ENCODE measurements around the gene TUB. TPM values are rescaled to one million over a fixed set of nuclear protein-coding genes. Genes with fewer than 3 reads are reported as not detected.

Gene TUB
- total and polyA plus RNA-seq, 5 donors from 2014 or later: 0.02 to 0.28 (median 0.27) TPM; not detected in 2

- Histone ChIP-seq H3K9me3 (ENCODE audit: control insufficient read depth in 2 of 2, low read length in 2 of 2) (peaks cover 0 to under 1% of the 10 kb centered on the region in 2 experiments), H3K36me3 (ENCODE audit: control insufficient read depth, insufficient read depth, low read length) (peaks cover 20% of the 10 kb centered on the region), H3K27me3 (ENCODE audit: control insufficient read depth, insufficient read depth, low read length) (no peaks in the 10 kb centered on the region), H3K4me1 (ENCODE audit: control insufficient read depth, insufficient read depth, low read length, poor library complexity, severe bottlenecking) (no peaks in the 10 kb centered on the region), H3K4me3 (ENCODE audit: low read depth, low read length) (no peak overlapping the region), H3K27ac (ENCODE audit: insufficient read depth, low read length, poor library complexity, severe bottlenecking) (no peak overlapping the region)
- no peak for ATAC-seq (ENCODE audit: low read depth in 2 of 2)
- Mint-ChIP-seq H3K36me3 (peaks cover 8% of the 10 kb centered on the region), H3K27me3 (no peaks in the 10 kb centered on the region), H3K4me3 (no peak overlapping the region), H3K4me1 (no peaks in the 10 kb centered on the region), H3K27ac (no peak overlapping the region), H3K9me3 (peaks cover 0 to 4% (median 3%) of the 10 kb centered on the region in 7 donors)
- DNase-seq: no peak
Measured at GRCh38 chr11:8109675-8110074, 28.7 kb downstream of the TUB start.

DNA sequence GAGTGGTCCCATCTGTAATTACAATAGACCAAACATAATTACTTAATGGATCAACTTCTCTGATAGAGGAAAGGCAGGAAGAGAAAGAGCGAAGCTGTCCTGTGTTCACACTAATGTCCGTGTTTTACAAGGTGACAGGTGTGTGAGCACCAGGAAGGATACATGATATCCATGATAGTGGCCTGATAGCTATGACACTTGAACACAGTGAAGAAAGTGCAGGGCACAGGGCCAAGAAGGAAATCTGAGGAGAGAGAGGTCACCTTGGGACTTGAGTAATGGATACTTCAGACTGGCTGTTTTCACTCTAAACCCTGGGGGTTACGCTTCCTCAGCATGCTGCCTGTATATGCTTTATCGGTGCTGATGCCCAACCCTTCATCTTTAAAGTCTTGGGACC, 29.4 kb downstream of the TUB start:
- H3K27me3 ChIP-seq (ENCODE audit: control insufficient read depth, insufficient read depth, low read length): no peaks in the 10 kb centered on the region
- no peaks in the 10 kb centered on the region for H3K27me3 Mint-ChIP-seq
- no peak overlapping the region for H3K27ac Mint-ChIP-seq
- no peaks in the 10 kb centered on the region for H3K4me1 Mint-ChIP-seq
- H3K4me1 ChIP-seq (ENCODE audit: control insufficient read depth, insufficient read depth, low read length, poor library complexity, severe bottlenecking): no peaks in the 10 kb centered on the region
- peaks cover 0 to 4% of the 10 kb centered on the region in 2 experiments for H3K9me3 ChIP-seq (ENCODE audit: control insufficient read depth in 2 of 2, low read length in 2 of 2)
- ATAC-seq (ENCODE audit: low read depth in 2 of 2): no peak
- peaks cover 0 to 9% (median 6%) of the 10 kb centered on the region in 7 donors for H3K9me3 Mint-ChIP-seq
- H3K27ac ChIP-seq (ENCODE audit: insufficient read depth, low read length, poor library complexity, severe bottlenecking): no peak overlapping the region
- peaks cover 20% of the 10 kb centered on the region for H3K36me3 ChIP-seq (ENCODE audit: control insufficient read depth, insufficient read depth, low read length)
- no peak overlapping the region for H3K4me3 ChIP-seq (ENCODE audit: low read depth, low read length)
- H3K4me3 Mint-ChIP-seq: no peak overlapping the region
- no peak for DNase-seq
- H3K36me3 Mint-ChIP-seq: peaks cover 13% of the 10 kb centered on the region

DNA sequence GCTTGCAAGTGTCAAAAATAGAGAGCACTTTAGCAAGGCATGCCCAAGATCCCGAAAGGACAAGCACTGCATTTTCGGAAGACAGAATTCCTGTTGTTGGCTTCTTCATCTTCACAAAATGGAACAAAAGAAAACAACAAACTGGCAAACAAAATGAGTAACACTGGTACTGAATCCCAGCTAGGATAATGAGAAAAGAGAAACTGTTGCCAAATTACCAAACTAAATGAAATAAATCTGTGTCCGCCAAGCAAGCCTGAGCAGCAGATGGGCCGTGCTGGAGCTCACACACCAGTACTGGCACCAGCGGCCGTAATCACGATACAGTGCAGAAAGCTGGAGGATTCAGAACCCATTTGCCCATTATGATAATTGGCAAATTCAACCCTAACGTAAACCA, 30.6 kb downstream of the TUB start:
- Histone ChIP-seq H3K36me3 (ENCODE audit: control insufficient read depth, insufficient read depth, low read length) (peaks cover 9% of the 10 kb centered on the region), H3K4me1 (ENCODE audit: control insufficient read depth, insufficient read depth, low read length, poor library complexity, severe bottlenecking) (no peaks in the 10 kb centered on the region), H3K27me3 (ENCODE audit: control insufficient read depth, insufficient read depth, low read length) (no peaks in the 10 kb centered on the region), H3K4me3 (ENCODE audit: low read depth, low read length) (no peak overlapping the region), H3K9me3 (ENCODE audit: control insufficient read depth in 2 of 2, low read length in 2 of 2) (peaks cover 0 to 4% of the 10 kb centered on the region in 2 experiments), H3K27ac (ENCODE audit: insufficient read depth, low read length, poor library complexity, severe bottlenecking) (no peak overlapping the region)
- DNase-seq: no peak
- Mint-ChIP-seq H3K4me3 (no peak overlapping the region), H3K27me3 (no peaks in the 10 kb centered on the region), H3K9me3 (peaks cover 0 to 12% (median 8%) of the 10 kb centered on the region in 7 donors), H3K27ac (no peak overlapping the region), H3K36me3 (peaks cover 18% of the 10 kb centered on the region), H3K4me1 (no peaks in the 10 kb centered on the region)
- no peak for ATAC-seq (ENCODE audit: low read depth in 2 of 2)

GRCh38 chr11:8122173-8122764, 41.3 kb downstream of the TUB start:
- no peaks in the 10 kb centered on the region for H3K4me1 Mint-ChIP-seq
- no peak overlapping the region for H3K4me3 ChIP-seq (ENCODE audit: low read depth, low read length)
- H3K27ac ChIP-seq (ENCODE audit: insufficient read depth, low read length, poor library complexity, severe bottlenecking): no peak overlapping the region
- DNase-seq (no peak), ATAC-seq (ENCODE audit: low read depth in 2 of 2) (no peak)
- H3K27me3 Mint-ChIP-seq: no peaks in the 10 kb centered on the region
- H3K36me3 Mint-ChIP-seq: peaks cover 16% of the 10 kb centered on the region
- no peak overlapping the region for H3K27ac Mint-ChIP-seq
- no peaks in the 10 kb centered on the region for H3K36me3 ChIP-seq (ENCODE audit: control insufficient read depth, insufficient read depth, low read length)
- H3K9me3 ChIP-seq (ENCODE audit: control insufficient read depth in 2 of 2, low read length in 2 of 2): no peaks in the 10 kb centered on the region
- H3K27me3 ChIP-seq (ENCODE audit: control insufficient read depth, insufficient read depth, low read length): no peaks in the 10 kb centered on the region
- H3K4me3 Mint-ChIP-seq: no peak overlapping the region
- no peaks in the 10 kb centered on the region for H3K4me1 ChIP-seq (ENCODE audit: control insufficient read depth, insufficient read depth, low read length, poor library complexity, severe bottlenecking)
- peaks cover 0 to 10% (median 0%) of the 10 kb centered on the region in 7 donors for H3K9me3 Mint-ChIP-seq

- ATAC-seq (ENCODE audit: low read depth in 2 of 2) (no peak), DNase-seq (no peak)
- H3K27me3 Mint-ChIP-seq: no peaks in the 10 kb centered on the region
- H3K9me3 Mint-ChIP-seq: peaks cover 0 to 2% (median 0%) of the 10 kb centered on the region in 7 donors
- H3K36me3 Mint-ChIP-seq: no peaks in the 10 kb centered on the region
- H3K4me1 Mint-ChIP-seq: no peaks in the 10 kb centered on the region
- H3K27ac Mint-ChIP-seq: no peak overlapping the region
- Histone ChIP-seq H3K36me3 (ENCODE audit: control insufficient read depth, insufficient read depth, low read length) (no peaks in the 10 kb centered on the region), H3K27ac (ENCODE audit: insufficient read depth, low read length, poor library complexity, severe bottlenecking) (no peak overlapping the region), H3K4me3 (ENCODE audit: low read depth, low read length) (no peak overlapping the region), H3K4me1 (ENCODE audit: control insufficient read depth, insufficient read depth, low read length, poor library complexity, severe bottlenecking) (no peaks in the 10 kb centered on the region), H3K9me3 (ENCODE audit: control insufficient read depth in 2 of 2, low read length in 2 of 2) (no peaks in the 10 kb centered on the region), H3K27me3 (ENCODE audit: control insufficient read depth, insufficient read depth, low read length) (no peaks in the 10 kb centered on the region)
- H3K4me3 Mint-ChIP-seq: no peak overlapping the region
Measured at GRCh38 chr11:8126649-8127289, 45.8 kb downstream of the TUB start.

- DNase-seq (no peak), ATAC-seq (ENCODE audit: low read depth in 2 of 2) (no peak)
- H3K9me3 Mint-ChIP-seq: peaks cover 0 to 2% (median 0%) of the 10 kb centered on the region in 7 donors
- H3K4me1 Mint-ChIP-seq: no peaks in the 10 kb centered on the region
- H3K27me3 Mint-ChIP-seq: no peaks in the 10 kb centered on the region
- H3K27ac ChIP-seq (ENCODE audit: insufficient read depth, low read length, poor library complexity, severe bottlenecking): no peak overlapping the region
- H3K4me1 ChIP-seq (ENCODE audit: control insufficient read depth, insufficient read depth, low read length, poor library complexity, severe bottlenecking): no peaks in the 10 kb centered on the region
- H3K36me3 ChIP-seq (ENCODE audit: control insufficient read depth, insufficient read depth, low read length): no peaks in the 10 kb centered on the region
- H3K36me3 Mint-ChIP-seq: no peaks in the 10 kb centered on the region
- no peak overlapping the region for H3K4me3 ChIP-seq (ENCODE audit: low read depth, low read length)
- H3K27ac Mint-ChIP-seq: no peak overlapping the region
- H3K4me3 Mint-ChIP-seq: no peak overlapping the region
- H3K9me3 ChIP-seq (ENCODE audit: control insufficient read depth in 2 of 2, low read length in 2 of 2): no peaks in the 10 kb centered on the region
- no peaks in the 10 kb centered on the region for H3K27me3 ChIP-seq (ENCODE audit: control insufficient read depth, insufficient read depth, low read length)
Measured at GRCh38 chr11:8127447-8127846, 46.4 kb downstream of the TUB start.

DNA sequence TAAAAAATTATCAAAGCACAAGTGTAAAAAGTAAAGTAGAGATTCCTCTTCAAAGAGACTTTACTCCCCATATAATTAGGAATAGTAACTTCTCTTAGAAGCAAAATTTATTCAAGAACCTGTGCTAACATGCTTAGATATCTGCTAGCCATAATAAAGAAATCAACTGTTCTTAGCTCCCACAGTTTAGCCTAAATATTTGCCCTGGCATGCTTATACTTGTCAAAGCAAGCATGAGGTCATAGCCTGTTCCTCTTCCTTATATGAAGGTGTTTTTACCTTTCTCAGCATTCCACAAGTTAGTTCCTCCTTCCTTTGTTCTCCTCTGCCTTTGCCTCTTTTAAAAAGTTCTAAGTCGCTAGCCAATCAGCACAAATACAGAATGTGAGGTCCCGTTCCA, 57.5 kb downstream of the TUB start:
- DNase-seq: no peak
- H3K36me3 Mint-ChIP-seq: peaks cover 24% of the 10 kb centered on the region
- no peak overlapping the region for H3K27ac Mint-ChIP-seq
- H3K9me3 Mint-ChIP-seq: peaks cover 0 to 6% (median 2%) of the 10 kb centered on the region in 7 donors
- no peaks in the 10 kb centered on the region for H3K4me1 Mint-ChIP-seq
- H3K27me3 ChIP-seq (ENCODE audit: control insufficient read depth, insufficient read depth, low read length): no peaks in the 10 kb centered on the region
- H3K9me3 ChIP-seq (ENCODE audit: control insufficient read depth in 2 of 2, low read length in 2 of 2): no peaks in the 10 kb centered on the region
- no peak overlapping the region for H3K27ac ChIP-seq (ENCODE audit: insufficient read depth, low read length, poor library complexity, severe bottlenecking)
- H3K4me3 ChIP-seq (ENCODE audit: low read depth, low read length): no peak overlapping the region
- H3K4me3 Mint-ChIP-seq: no peak overlapping the region
- ATAC-seq (ENCODE audit: low read depth in 2 of 2): no peak
- H3K27me3 Mint-ChIP-seq: no peaks in the 10 kb centered on the region
- H3K4me1 ChIP-seq (ENCODE audit: control insufficient read depth, insufficient read depth, low read length, poor library complexity, severe bottlenecking): no peaks in the 10 kb centered on the region
- H3K36me3 ChIP-seq (ENCODE audit: control insufficient read depth, insufficient read depth, low read length): peaks cover 10% of the 10 kb centered on the region

GRCh38 chr11:8149726-8150125, 68.7 kb downstream of the TUB start:
- no peak overlapping the region for H3K27ac Mint-ChIP-seq
- no peaks in the 10 kb centered on the region for H3K27me3 Mint-ChIP-seq
- H3K36me3 Mint-ChIP-seq: peaks cover 6% of the 10 kb centered on the region
- H3K4me1 Mint-ChIP-seq: peaks cover 0 to 7% (median 3%) of the 10 kb centered on the region in 4 donors
- H3K9me3 ChIP-seq (ENCODE audit: control insufficient read depth in 2 of 2, low read length in 2 of 2): no peaks in the 10 kb centered on the region
- peaks cover 0 to 3% (median 1%) of the 10 kb centered on the region in 7 donors for H3K9me3 Mint-ChIP-seq
- no peaks in the 10 kb centered on the region for H3K4me1 ChIP-seq (ENCODE audit: control insufficient read depth, insufficient read depth, low read length, poor library complexity, severe bottlenecking)
- no peaks in the 10 kb centered on the region for H3K36me3 ChIP-seq (ENCODE audit: control insufficient read depth, insufficient read depth, low read length)
- H3K27ac ChIP-seq (ENCODE audit: insufficient read depth, low read length, poor library complexity, severe bottlenecking): no peak overlapping the region
- H3K4me3 Mint-ChIP-seq: no peak overlapping the region
- no peaks in the 10 kb centered on the region for H3K27me3 ChIP-seq (ENCODE audit: control insufficient read depth, insufficient read depth, low read length)
- no peak overlapping the region for H3K4me3 ChIP-seq (ENCODE audit: low read depth, low read length)
- no peak for DNase-seq
- no peak for ATAC-seq (ENCODE audit: low read depth in 2 of 2)

All from CD4-positive, CD25-positive, alpha-beta regulatory T cell (primary cell).